ENCODE measurements around the gene ERBB4. TPM values are rescaled to one million over a fixed set of nuclear protein-coding genes. Genes with fewer than 3 reads are reported as not detected.

ERBB4 gene
- total and polyA plus RNA-seq, 10 of the 15 experiments (the other 5 are each of a cell fraction or from before 2014, with no cell fraction given) = under 0.01 to 0.23 (median 0.01) TPM; not detected in 4

DNA sequence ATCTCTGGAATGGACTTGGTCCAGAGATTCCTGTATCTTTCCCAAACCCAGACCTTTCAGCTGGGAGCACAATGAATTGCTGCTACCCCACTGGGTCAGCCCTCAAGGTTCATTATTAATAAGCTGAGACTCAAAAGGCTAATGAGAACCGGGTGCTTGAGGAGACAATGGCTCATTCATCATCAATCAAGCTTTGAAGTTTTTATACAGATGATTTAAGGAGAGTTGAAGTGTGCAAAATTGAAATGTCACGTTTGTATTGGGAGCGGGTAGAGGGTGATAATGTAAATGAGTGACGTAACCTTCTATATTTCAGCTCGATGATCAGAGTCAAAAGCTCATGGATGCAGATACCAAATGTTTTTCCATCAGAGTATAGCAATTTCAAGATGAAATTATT is 744.9 kb downstream of the ERBB4 start (continued):
- TF ChIP-seq, protein P1, sequence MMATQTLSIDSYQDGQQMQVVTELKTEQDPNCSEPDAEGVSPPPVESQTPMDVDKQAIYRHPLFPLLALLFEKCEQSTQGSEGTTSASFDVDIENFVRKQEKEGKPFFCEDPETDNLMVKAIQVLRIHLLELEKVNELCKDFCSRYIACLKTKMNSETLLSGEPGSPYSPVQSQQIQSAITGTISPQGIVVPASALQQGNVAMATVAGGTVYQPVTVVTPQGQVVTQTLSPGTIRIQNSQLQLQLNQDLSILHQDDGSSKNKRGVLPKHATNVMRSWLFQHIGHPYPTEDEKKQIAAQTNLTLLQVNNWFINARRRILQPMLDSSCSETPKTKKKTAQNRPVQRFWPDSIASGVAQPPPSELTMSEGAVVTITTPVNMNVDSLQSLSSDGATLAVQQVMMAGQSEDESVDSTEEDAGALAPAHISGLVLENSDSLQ (IDR thresholded peaks at IDR 0.05) = no peak
- no peak for TF ChIP-seq TCF12 (IDR thresholded peaks at IDR 0.05; ENCODE audit: low read depth, low read length)
- TF ChIP-seq, protein P2, sequence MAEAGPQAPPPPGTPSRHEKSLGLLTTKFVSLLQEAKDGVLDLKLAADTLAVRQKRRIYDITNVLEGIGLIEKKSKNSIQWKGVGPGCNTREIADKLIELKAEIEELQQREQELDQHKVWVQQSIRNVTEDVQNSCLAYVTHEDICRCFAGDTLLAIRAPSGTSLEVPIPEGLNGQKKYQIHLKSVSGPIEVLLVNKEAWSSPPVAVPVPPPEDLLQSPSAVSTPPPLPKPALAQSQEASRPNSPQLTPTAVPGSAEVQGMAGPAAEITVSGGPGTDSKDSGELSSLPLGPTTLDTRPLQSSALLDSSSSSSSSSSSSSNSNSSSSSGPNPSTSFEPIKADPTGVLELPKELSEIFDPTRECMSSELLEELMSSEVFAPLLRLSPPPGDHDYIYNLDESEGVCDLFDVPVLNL (IDR thresholded peaks at IDR 0.05; ENCODE audit: low read depth, low read length) = no peak

DNA sequence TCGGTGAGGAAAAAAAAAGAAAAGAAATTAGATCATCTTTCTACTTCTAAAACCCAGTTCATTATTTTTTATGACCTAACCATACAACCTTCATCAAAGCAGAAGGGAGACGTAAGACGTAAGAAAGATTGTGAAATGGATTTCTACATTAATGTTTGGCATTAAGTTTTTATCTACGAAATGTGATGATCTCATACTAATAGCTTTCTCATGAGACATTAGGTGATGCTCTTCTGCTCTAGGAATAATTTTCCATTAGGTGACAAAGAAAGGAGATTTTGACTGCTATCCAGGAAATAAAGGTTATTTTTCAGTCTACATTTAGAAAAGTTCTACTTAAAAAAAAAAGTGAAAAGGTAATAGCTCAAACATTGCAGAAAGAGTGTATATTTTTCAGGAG is 748.6 kb downstream of the ERBB4 start:
- Histone ChIP-seq H3K4me2 (ENCODE audit: control insufficient read depth, insufficient read depth) (no peak overlapping the region), H2AFZ (ENCODE audit: control insufficient read depth, low read depth, low read length) (no peak overlapping the region), H3K9ac (ENCODE audit: control insufficient read depth, insufficient read depth, low read length) (no peak overlapping the region), H3K79me2 (ENCODE audit: control insufficient read depth, insufficient read depth, low read length) (no peaks in the 10 kb centered on the region), H4K20me1 (ENCODE audit: control insufficient read depth, insufficient read depth) (no peaks in the 10 kb centered on the region), H3K27me3 (replicated peaks in 1 of 2; ENCODE audit: control insufficient read depth in 2 of 2, insufficient read depth in 2 of 2, low read length in 1 of 2) (no peaks in the 10 kb centered on the region), H3K36me3 (ENCODE audit: control insufficient read depth in 2 of 2, insufficient read depth in 2 of 2, low read length in 1 of 2) (no peaks in the 10 kb centered on the region), H3K27ac (ENCODE audit: control insufficient read depth, insufficient read depth) (no peak overlapping the region), H3K9me3 (replicated peaks; ENCODE audit: control insufficient read depth, insufficient read depth, low read length) (no peaks in the 10 kb centered on the region), H3K4me3 (no peak overlapping the region), H3K4me1 (ENCODE audit: control insufficient read depth, insufficient read depth, low read length) (no peaks in the 10 kb centered on the region)
- ChIA-PET RAD21 (ENCODE audit: unreplicated experiment) (no interaction called here), SMC1A (ENCODE audit: uncharacterized antibody, unreplicated experiment) (no interaction called here), POLR2A (no interaction called here), CTCF (no interaction called here)
- ATAC-seq (no peak), FAIRE-seq (no peak), DNase-seq (ENCODE audit: low read depth, low spot score) (no peak)
- intact Hi-C loops (cut with micrococcal nuclease; ENCODE audit: unreplicated experiment) (no loop called here), in situ Hi-C loops (cut with MboI) (no loop called here)
- WGBS (ENCODE audit: insufficient coverage, insufficient replicate concordance, low lambda C conversion rate, missing lambda C conversion rate) = 35% methylated on average over 4 of the region's 4 CpGs
- BruUV-seq (replicated peaks) = no TSS peak
- TF ChIP-seq SUPT20H (IDR thresholded peaks at IDR 0.05; ENCODE audit: borderline replicate concordance, control insufficient read depth, low read depth, low read length) (no peak), EP300 (IDR thresholded peaks at IDR 0.05; ENCODE audit: borderline replicate concordance in 1 of 2, control insufficient read depth in 1 of 2, low read depth in 2 of 2, low read length in 2 of 2) (no peak), RBBP5 (conservative IDR thresholded peaks at IDR 0.05) (no peak), RFX5 (IDR thresholded peaks at IDR 0.05; ENCODE audit: low read depth, low read length) (no peak), SIN3A (IDR thresholded peaks at IDR 0.05; ENCODE audit: low read depth, low read length) (no peak), NRF1 (conservative IDR thresholded peaks at IDR 0.05; ENCODE audit: low read depth, low read length) (no peak), EED (IDR thresholded peaks at IDR 0.05; ENCODE audit: low read depth) (no peak), ZNF24 (IDR thresholded peaks at IDR 0.05) (no peak), SREBF2 (IDR thresholded peaks at IDR 0.05; ENCODE audit: low read length) (no peak), ZNF274 (IDR thresholded peaks at IDR 0.05; ENCODE audit: insufficient read depth, insufficient read length) (no peak), BRCA1 (IDR thresholded peaks at IDR 0.05; ENCODE audit: low read depth, low read length) (no peak), IRF4 (IDR thresholded peaks at IDR 0.05; ENCODE audit: low read depth, low read length) (no peak), GATAD2B (conservative IDR thresholded peaks at IDR 0.05; ENCODE audit: low read depth) (no peak), YY1 (IDR thresholded peaks at IDR 0.05; ENCODE audit: low read depth, low read length) (no peak)
- TF ChIP-seq, protein P3, sequence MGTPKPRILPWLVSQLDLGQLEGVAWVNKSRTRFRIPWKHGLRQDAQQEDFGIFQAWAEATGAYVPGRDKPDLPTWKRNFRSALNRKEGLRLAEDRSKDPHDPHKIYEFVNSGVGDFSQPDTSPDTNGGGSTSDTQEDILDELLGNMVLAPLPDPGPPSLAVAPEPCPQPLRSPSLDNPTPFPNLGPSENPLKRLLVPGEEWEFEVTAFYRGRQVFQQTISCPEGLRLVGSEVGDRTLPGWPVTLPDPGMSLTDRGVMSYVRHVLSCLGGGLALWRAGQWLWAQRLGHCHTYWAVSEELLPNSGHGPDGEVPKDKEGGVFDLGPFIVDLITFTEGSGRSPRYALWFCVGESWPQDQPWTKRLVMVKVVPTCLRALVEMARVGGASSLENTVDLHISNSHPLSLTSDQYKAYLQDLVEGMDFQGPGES (IDR thresholded peaks at IDR 0.05) = no peak
